KMS-11 (cell line): Measurements from ENCODE around the gene ZFY.

Experiments
- H2AFZ ChIP-seq: fragments of 200-600 bp; sonication (generic); 2 replicates; pipeline ENCODE4 v1.6.1; 2016; ENCODE audit warnings: antibody characterized with exemption, mixed run types, low read depth
- H3K27ac ChIP-seq: fragments of 200-600 bp; sonication (generic); 2 replicates; pipeline ENCODE4 v1.6.1; 2016; ENCODE audit warnings: mild to moderate bottlenecking, mixed run types
- H3K27me3 ChIP-seq: fragments of 200-600 bp; sonication (generic); 2 replicates; pipeline ENCODE4 v1.6.1; 2017; ENCODE audit warnings: mild to moderate bottlenecking, low read depth, mixed run types, moderate library complexity; ENCODE audit not compliant: insufficient read depth
- H3K36me3 ChIP-seq: fragments of 200-600 bp; sonication (generic); 2 replicates; pipeline ENCODE4 v1.6.1; 2017; ENCODE audit warnings: mild to moderate bottlenecking, mixed run types; ENCODE audit not compliant: insufficient read depth
- H3K4me1 ChIP-seq: fragments of 200-600 bp; sonication (generic); 2 replicates; pipeline ENCODE4 v1.6.1; 2016; ENCODE audit warnings: mild to moderate bottlenecking, low read depth, mixed run types; ENCODE audit not compliant: poor library complexity, severe bottlenecking
- H3K4me2 ChIP-seq: fragments of 200-600 bp; sonication (generic); 2 replicates; pipeline ENCODE4 v1.7.0; 2016; ENCODE audit warnings: mild to moderate bottlenecking, mixed run types
- H3K4me3 ChIP-seq: fragments of 200-600 bp; sonication (generic); IDR thresholded peaks from 2 replicates; pipeline ENCODE4 v1.6.1; 2017; ENCODE audit warnings: low read depth, low read length, mixed read lengths; ENCODE audit not compliant: insufficient read depth
- H3K79me2 ChIP-seq: fragments of 200-600 bp; sonication (generic); 2 replicates; pipeline ENCODE4 v1.6.1; 2016; ENCODE audit warnings: low read depth, mixed run types; ENCODE audit not compliant: insufficient read depth
- H3K9ac ChIP-seq: fragments of 200-600 bp; sonication (generic); 2 replicates; pipeline ENCODE4 v1.6.1; 2016; ENCODE audit warnings: mild to moderate bottlenecking, mixed run types
- H4K20me1 ChIP-seq: fragments of 200-600 bp; sonication (generic); 2 replicates; pipeline ENCODE4 v1.6.1; 2016; ENCODE audit warnings: mild to moderate bottlenecking, mixed run types; ENCODE audit not compliant: insufficient read depth
- CTCF ChIP-seq: fragments of 200-600 bp; sonication (generic); conservative IDR thresholded peaks from 2 replicates; pipeline ENCODE4 v1.6.1; 2017; ENCODE audit warnings: low read depth, mild to moderate bottlenecking, antibody characterized with exemption, low read length, moderate library complexity, mixed read lengths

The ZFY gene

GRCh38 chrY:2893471-2893870 lies 41.7 kb upstream of the ZFY start:
- Histone ChIP-seq H3K27me3 (no peaks in the 10 kb centered on the region), H3K79me2 (no peaks in the 10 kb centered on the region), H2AFZ (no peak overlapping the region), H3K4me3 (no peak overlapping the region), H3K9ac (no peak overlapping the region), H3K27ac (no peak overlapping the region), H3K4me1 (no peaks in the 10 kb centered on the region), H3K4me2 (no peak overlapping the region), H4K20me1 (no peaks in the 10 kb centered on the region), H3K36me3 (no peaks in the 10 kb centered on the region)
- no peak for TF ChIP-seq CTCF

GRCh38 chrY:2896050-2896449 lies 39.1 kb upstream of the ZFY start:
- no peaks in the 10 kb centered on the region for H3K36me3 ChIP-seq
- H3K27me3 ChIP-seq: no peaks in the 10 kb centered on the region
- no peak overlapping the region for H3K4me2 ChIP-seq
- no peaks in the 10 kb centered on the region for H4K20me1 ChIP-seq
- no peak overlapping the region for H3K9ac ChIP-seq
- no peaks in the 10 kb centered on the region for H3K79me2 ChIP-seq
- no peak for TF ChIP-seq CTCF
- no peak overlapping the region for H3K4me3 ChIP-seq
- no peaks in the 10 kb centered on the region for H3K4me1 ChIP-seq
- H2AFZ ChIP-seq: no peak overlapping the region
- H3K27ac ChIP-seq: no peak overlapping the region

GRCh38 chrY:2907356-2907755 lies 27.8 kb upstream of the ZFY start:
- H3K4me1 ChIP-seq: no peaks in the 10 kb centered on the region

GRCh38 chrY:2913066-2913815 lies 21.9 kb upstream of the ZFY start:
- Histone ChIP-seq H3K4me3 (no peak overlapping the region), H3K27ac (no peak overlapping the region), H3K36me3 (no peaks in the 10 kb centered on the region), H3K79me2 (no peaks in the 10 kb centered on the region), H3K4me2 (no peak overlapping the region), H3K9ac (no peak overlapping the region), H3K27me3 (no peaks in the 10 kb centered on the region), H4K20me1 (no peaks in the 10 kb centered on the region), H2AFZ (no peak overlapping the region), H3K4me1 (no peaks in the 10 kb centered on the region)
- TF ChIP-seq CTCF: no peak

More at GRCh38 chrY:2907356-2907755, 27.8 kb upstream of the ZFY start:
- H3K36me3 ChIP-seq: no peaks in the 10 kb centered on the region
- H3K4me2 ChIP-seq: no peak overlapping the region
- no peak overlapping the region for H2AFZ ChIP-seq
- H3K79me2 ChIP-seq: no peaks in the 10 kb centered on the region
- H4K20me1 ChIP-seq: no peaks in the 10 kb centered on the region
- no peak overlapping the region for H3K9ac ChIP-seq
- no peak for TF ChIP-seq CTCF
- H3K4me3 ChIP-seq: no peak overlapping the region
- H3K27me3 ChIP-seq: no peaks in the 10 kb centered on the region
- H3K27ac ChIP-seq: no peak overlapping the region
